NCI-H82 treated with DMSO at 0.1 percent for 48 hours (cell line): ENCODE data around the gene LRRC14B.
"Not testable (repeated sequence)": the region's sequence is repeated elsewhere in the genome, so short reads cannot be mapped to it uniquely, and the experiment has no call there.

Experiments used
- DNase-seq: peaks from one replicate; lab custom pipeline; 2025; ENCODE audit not compliant: unreplicated experiment; lab: John Stamatoyannopoulos, UW

LRRC14B gene

DNA sequence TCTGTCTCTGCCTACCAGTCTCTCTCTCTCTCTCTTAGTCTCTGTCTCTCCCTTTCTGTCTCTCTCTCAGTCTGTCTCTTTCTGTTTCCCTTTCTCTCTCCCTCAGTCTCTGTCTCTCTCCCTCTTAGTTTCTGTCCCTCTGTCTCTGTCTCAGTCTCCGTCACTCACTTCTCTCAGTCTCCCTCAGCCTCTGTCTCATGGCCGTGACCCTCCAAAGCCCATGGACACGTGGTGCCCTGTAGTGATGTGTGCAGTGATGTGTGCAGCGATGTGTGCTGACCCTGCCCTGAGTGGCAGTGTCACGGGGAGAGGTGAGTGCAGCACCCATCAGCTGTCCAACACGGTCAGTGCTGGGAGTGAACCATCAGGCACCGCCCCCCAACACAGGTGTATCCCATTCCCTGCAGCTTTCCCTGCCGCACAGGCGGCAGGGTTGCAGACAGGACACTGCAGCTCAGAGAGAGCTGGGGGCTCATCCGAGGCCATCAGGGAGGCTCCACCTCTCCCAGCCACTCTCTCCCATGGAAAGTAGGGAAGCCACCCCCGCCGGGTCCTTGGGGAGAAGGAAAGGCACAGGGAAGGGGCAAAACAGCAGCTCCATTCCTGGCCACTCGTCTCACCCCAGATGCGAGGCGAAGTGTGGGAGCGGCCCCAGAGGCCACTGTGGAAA lies 794 bp upstream of the LRRC14B start:
- no peak for DNase-seq

- no peak for DNase-seq
Measured at GRCh38 chr5:191949-192690, 825 bp downstream of the LRRC14B start.

DNA sequence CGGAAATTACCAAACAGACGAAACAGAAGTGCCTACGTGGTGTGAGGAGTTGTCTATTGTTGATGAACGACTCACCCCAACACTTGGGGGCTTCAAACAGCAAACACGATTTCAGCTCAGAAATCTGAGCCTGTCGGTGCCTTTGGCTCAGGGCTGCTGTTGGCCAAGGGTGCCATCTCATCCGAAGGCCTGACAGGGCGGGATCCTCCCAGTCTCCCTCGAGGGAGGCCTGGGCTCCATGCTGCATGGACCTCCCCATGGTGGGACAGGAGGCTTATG lies 1.3 kb downstream of the LRRC14B start:
- DNase-seq = no peak

- DNase-seq = no peak
Measured at GRCh38 chr5:192970-193831, 1.9 kb downstream of the LRRC14B start.

- DNase-seq = no peak
Measured at GRCh38 chr5:194102-194501, 2.8 kb downstream of the LRRC14B start.

GRCh38 chr5:194603-195209 lies 3.4 kb downstream of the LRRC14B start:
- DNase-seq = no peak

DNA sequence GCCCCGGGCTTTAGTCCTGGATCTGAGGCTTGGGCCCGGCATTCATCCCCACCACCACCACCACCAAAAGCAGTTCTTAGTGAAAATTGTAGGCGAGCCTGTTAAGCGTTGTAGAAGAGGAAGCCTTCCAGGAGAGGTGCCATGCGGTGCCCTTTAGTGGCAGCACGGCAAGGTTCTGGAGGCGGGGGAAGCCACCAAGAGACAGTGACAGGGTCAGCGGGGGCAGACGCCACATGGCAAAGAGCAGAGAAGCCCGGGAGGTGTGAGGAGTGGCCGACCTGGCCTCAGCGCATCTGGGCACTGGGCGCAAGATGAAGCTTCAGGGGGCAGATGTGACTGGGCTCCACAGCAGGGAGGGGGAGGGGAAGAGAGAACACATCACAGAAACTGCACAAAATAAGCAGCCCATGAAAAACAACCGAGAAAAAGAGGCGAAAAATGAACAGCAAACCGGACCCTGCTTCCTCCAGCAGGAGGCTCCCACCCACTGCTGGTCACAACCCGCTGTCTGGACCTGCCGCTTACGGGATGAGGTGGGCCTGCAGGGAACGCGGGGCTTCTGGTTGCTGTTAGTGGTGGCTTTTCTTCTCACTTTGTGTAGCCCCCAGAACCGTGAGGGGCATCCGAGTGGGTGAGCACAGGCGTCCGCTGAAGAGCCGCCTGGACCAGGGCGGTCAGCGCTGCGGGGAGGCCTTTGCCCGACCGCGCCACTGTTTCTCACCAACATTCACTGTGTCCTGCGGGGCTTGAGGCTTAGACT lies 4.3 kb downstream of the LRRC14B start:
- no peak for DNase-seq

DNA sequence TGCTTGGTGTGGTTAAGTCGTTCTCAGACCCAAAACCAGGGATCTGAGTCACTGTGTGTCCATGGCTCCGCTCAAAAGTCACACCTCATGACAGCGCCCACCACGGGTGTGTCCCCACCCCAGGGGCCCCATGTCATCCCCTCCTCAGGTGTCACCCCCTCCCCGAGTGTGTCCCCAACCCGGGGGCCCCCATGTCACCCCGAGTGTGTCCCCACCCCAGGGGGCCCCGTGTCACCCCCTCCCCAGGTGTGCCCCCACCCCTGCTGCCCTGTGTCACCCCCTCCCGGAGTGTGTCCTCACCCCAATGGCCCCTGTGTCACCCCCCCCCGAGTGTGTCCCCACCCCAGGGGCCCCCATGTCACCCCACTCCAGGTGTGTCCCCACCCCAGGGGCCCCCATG lies 5.1 kb downstream of the LRRC14B start:
- DNase-seq = no peak

DNA sequence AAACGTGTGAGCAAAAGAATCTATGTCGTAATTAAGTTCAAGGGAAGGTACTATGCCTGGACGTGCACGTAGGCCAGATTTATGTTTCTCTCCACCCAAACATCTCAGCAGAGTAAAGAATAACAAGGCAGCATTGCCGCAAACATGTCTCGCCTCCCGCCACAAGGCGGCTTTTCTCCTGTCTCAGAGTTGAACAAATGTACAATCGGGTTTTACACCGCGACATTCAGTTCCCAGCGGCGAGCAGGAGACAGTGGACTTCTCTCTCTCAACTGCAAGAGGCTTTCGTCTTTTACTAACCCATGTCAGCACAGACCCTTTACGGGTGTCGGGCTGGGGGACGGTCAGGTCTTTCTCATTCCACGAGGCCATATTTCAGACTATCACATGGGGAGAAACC lies 5.7 kb downstream of the LRRC14B start:
- DNase-seq = not testable (repeated sequence)

DNA sequence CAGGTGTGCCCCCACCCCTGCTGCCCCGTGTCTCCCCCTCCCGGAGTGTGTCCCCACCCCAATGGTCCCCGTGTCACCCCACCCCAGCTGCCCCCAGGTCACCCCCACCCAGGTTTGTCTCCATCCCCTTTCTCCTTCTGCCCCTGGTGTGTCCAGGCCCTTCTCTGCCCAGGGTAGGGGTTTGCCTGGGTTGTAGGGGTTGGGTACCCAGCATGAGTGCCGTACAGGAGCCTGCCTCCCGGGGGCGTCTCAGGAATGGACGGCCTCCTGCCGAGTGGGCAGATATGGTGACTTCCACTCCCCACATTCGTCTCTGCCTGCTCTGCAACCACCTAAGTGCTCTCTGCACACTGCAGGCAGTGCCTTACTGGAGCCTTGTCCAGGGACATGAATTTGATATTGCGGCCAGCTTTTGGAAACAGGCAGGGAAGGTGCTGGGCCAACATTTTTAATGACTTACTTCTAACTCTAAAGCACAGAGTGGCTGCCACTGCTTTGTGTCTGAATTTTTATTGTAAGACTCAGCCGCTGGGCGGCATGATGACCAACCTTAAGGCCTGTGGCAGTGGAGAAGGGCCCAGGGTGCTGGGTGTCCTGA lies 6.7 kb downstream of the LRRC14B start:
- DNase-seq = no peak

GRCh38 chr5:198516-199196 lies 7.4 kb downstream of the LRRC14B start:
- DNase-seq = no peak

GRCh38 chr5:199197-199949 lies 8.1 kb downstream of the LRRC14B start:
- no peak for DNase-seq

DNA sequence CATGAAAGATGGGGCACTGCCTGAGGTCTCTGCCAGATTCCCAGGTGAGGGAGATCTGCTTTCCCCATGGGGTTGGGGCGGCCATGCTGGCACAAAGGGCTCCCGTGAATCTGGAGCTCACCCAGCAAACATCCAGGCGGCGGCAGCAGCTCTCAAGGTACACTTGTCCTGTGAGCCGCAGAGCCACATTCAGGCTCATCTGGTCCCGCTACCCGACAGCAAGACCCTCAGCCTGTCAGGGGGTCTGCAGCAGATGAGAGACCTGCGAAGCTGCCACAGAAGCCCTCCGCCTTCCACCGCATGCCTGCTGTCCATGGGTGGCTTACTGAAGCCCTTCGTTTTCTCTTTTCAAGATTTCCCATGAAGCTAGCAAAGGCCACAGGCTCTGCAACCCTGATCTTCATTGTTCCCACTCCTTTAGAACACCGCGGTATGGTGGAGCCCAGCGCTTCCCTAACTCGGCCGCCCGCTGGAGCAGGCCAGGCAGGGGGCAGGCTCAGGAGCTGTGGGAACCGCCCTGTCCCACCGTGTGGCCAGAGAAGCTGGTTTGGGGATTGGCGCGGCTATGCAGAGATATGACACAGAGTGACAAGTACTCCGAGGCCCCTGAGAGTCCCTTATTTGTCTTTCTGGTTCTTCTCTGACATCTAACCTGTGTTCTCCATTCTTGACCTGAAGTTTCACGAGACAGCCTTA lies 8.8 kb downstream of the LRRC14B start:
- DNase-seq = no peak

- DNase-seq = no peak
Measured at GRCh38 chr5:200985-201384, 9.7 kb downstream of the LRRC14B start.

- DNase-seq = no peak
Measured at GRCh38 chr5:201672-202071, 10.4 kb downstream of the LRRC14B start.

DNA sequence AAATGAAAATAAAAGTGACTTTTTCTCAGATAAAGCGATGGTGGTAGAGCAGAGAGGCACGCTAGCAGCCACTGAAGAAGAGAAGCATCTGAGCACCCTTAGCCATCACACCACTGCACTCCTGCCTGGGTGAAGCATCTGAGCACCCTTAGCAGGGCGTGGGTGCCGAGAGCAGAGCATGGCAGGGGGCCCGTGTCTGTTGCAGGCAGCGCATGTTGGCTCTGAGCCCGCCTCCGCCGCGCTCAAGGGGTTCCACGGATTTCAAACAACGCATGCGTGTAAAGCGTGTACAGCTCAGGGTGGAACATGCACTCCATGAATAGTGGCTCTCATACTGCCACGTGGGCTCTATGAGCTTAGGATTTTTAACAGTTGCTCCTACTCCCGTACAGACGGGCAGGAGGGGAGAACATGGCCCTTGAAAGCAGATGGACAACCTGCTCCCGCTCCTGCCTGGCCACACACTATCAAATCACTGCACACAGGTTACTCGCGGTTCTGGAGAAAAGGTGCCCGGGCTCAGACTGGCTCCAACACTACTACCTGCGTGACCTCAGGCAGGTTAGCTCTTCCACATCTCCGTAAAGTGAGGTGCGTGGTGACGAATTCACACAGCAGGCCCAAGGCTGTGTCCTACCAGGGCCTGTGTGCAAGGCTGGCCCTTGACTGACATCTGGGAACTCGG lies 12.1 kb downstream of the LRRC14B start:
- DNase-seq = no peak

DNA sequence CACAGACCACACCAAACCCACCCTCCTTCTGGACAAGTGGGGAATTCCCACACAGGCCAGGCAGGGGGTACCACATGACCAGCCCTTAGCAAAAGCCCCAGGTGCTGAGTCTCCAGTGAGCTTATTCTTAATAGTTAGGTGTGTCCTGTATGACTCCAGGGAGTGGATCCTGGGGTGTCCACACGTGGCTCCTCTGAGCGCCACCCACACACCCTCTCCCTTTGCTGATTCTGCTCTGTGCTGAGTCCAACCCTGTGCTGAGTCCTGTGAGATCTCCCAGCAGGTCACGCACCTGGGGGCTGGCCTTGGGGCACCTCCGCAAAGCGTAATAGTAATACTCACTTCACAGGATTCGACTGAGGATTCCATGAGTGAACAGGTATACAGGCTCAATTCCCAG lies 12.7 kb downstream of the LRRC14B start:
- DNase-seq = no peak

DNA sequence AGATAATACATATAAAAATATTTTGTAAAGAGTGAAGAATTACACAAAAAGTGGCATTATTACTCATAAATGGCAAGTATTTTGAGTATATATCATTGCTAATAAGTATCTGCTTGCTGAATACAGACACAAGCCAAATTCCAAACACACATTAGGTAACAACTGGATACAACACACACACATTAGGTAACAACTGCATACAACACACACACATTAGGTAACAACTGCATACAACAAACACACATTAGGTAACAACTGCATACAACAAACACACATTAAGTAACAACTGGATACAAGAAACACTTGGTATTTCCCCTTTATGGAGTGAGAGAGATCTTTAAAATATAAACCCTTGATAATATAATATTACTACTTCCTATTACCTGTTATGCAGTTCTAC lies 13.2 kb downstream of the LRRC14B start:
- no peak for DNase-seq
